AG09309 (cell line): Measurements from ENCODE around the gene KRT82.

ENCODE experiments used
- DNase-seq: peaks from one replicate; pipeline ENCODE4 v3.0.0-alpha.2; 2010; ENCODE audit warnings: low read depth
- H3K4me3 ChIP-seq: 2 replicates; pipeline ENCODE4 v1.5.1; 2011; ENCODE audit warnings: mild to moderate bottlenecking, low read depth, low read length, moderate library complexity; ENCODE audit not compliant: control insufficient read depth
- TF ChIP-seq, protein P1 (sequence below): IDR thresholded peaks from 2 replicates; pipeline ENCODE4 v1.5.1; 2011; ENCODE audit warnings: mild to moderate bottlenecking, low read depth, low read length, inconsistent platforms; ENCODE audit not compliant: insufficient read depth, control insufficient read depth; ENCODE audit errors: missing control alignments

Gene KRT82

GRCh38 chr12:52363111-52363679, 42.9 kb downstream of the KRT82 start:
- DNase-seq: no peak
- H3K4me3 ChIP-seq: no peak overlapping the region
- TF ChIP-seq, protein P1, sequence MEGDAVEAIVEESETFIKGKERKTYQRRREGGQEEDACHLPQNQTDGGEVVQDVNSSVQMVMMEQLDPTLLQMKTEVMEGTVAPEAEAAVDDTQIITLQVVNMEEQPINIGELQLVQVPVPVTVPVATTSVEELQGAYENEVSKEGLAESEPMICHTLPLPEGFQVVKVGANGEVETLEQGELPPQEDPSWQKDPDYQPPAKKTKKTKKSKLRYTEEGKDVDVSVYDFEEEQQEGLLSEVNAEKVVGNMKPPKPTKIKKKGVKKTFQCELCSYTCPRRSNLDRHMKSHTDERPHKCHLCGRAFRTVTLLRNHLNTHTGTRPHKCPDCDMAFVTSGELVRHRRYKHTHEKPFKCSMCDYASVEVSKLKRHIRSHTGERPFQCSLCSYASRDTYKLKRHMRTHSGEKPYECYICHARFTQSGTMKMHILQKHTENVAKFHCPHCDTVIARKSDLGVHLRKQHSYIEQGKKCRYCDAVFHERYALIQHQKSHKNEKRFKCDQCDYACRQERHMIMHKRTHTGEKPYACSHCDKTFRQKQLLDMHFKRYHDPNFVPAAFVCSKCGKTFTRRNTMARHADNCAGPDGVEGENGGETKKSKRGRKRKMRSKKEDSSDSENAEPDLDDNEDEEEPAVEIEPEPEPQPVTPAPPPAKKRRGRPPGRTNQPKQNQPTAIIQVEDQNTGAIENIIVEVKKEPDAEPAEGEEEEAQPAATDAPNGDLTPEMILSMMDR: no peak

DNA sequence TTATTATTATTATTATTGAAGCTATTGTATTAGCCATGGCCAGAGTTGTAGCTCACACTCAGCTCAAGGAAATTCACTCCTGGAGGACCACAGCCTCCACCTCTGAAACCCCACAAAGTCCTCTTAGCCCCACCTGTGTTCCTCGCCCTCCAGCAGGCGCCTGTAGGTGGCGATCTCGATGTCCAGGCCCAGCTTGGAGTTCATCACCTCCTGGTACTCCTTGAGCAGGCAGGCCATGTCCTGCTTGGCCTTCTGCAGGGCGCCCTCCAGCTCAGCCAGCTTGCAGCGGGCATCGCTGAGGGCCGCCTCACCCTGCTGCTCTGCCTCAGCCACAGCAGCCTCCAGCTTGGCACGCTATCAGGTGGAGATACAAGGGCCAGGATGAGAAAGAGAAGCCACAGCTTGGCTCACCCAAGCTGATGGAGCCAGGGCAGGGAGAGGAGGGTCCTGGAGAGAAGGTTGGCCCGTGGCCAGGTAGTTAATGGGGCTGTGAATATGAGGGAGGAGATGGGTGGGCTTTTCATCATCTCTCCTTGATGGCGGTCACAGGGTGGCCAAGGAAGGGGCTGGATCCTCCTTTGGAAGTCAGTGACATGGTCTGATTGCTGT, 43.9 kb downstream of the KRT82 start:
- no peak for DNase-seq
- TF ChIP-seq, protein P1: no peak
- no peak overlapping the region for H3K4me3 ChIP-seq

DNA sequence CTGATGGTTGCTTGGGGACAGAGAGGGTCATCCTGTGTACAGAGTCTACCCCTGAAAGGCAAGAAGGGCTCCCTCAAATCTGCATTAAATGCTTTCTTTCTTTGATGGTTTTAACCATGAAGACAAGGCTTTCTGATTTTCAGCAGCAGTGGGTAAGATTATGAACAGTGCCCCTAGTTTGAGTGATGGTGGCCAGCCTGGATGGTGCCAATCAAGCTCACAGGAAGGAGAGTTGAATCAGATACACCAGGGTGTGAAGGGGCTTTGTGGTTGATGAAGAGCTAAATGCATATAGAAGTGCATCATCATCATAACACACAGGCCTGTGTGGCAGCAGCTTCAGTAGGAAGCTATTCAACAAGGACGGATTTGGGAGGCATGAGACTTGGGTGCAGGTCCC, 44.6 kb downstream of the KRT82 start:
- no peak overlapping the region for H3K4me3 ChIP-seq
- TF ChIP-seq, protein P1: no peak
- no peak for DNase-seq

DNA sequence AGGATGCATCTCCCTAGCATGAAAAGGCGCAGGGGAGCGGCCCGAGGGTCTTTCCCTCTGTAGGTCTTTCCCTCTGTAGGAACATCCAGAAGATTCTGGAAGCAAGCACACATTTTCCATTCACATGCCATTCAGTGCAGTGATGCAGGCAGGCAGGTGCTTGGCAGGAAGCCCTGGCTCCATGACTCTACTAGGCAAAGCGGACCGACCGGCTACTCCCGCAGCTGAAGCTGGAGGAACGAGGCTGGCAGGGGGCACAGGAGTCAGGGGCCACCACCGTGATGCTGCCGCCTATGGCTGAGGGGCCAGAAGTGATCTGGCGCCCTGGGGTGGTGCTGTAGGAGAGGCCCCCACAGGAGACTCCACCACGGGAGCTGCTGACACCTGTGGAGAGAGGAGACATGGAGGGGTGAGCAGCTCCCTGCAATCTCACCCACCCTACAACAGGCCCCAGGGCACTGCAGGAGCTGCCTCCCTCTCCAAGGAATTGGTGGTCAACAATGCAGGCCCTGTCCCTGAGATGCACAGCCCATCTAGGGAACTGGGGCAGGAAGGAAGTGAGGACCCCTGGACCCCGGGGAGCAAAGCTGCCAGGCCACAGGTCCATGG, 45.4 kb downstream of the KRT82 start:
- H3K4me3 ChIP-seq: no peak overlapping the region
- no peak for DNase-seq
- TF ChIP-seq, protein P1: no peak

- DNase-seq: no peak
- H3K4me3 ChIP-seq: no peak overlapping the region
- TF ChIP-seq, protein P1: no peak
Measured at GRCh38 chr12:52360106-52360662, 46.0 kb downstream of the KRT82 start.

DNA sequence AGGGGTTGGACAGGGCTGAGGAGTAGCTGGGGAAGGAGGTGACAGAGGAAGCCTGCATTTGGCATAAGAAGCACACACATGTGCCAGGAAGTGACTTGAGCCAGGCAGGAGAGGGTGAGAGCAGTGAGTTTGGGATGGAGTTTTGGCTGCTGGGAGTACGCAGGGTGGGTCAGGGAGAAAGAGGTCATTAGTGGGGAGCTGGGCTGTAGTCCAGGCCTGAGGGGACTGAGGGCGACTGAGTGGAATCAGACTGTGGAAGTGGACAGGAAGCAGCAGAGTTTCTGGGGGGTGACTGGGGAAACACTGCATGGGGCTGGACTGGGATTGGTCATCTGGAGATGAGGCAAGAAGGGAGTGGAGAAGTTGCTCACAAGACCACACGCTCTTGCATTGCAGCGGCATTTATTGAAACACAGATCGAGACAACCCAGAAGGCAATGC, 46.5 kb downstream of the KRT82 start:
- no peak overlapping the region for H3K4me3 ChIP-seq
- no peak for DNase-seq
- TF ChIP-seq, protein P1: no peak
